Testis (tissue), 3 donors: Measurements from ENCODE around the gene POLR3H. TPM values are rescaled to one million over a fixed set of nuclear protein-coding genes. Genes with fewer than 3 reads are reported as not detected.

Source experiments
- DNase-seq: peaks from one replicate; pipeline ENCODE4 v3.0.0-alpha.2; 2019
- H3K27ac ChIP-seq, 2 donors: fragments of 200-600 bp; sonication (generic); one replicate each; pipeline ENCODE4 v1.5.1; 2019
- H3K27me3 ChIP-seq: fragments of 200-600 bp; sonication (generic); one replicate; pipeline ENCODE4 v1.5.1; 2019
- H3K36me3 ChIP-seq: fragments of 200-600 bp; sonication (generic); one replicate; pipeline ENCODE4 v1.5.1; 2017; ENCODE audit warnings: low read depth; ENCODE audit errors: missing control alignments
- H3K4me1 ChIP-seq: fragments of 200-600 bp; sonication (generic); one replicate; pipeline ENCODE4 v1.5.1; 2019
- H3K4me3 ChIP-seq, 2 donors: fragments of 200-600 bp; sonication (generic); one replicate each; pipeline ENCODE4 v1.5.1; 2017 to 2019
- H3K9me3 ChIP-seq: fragments of 200-600 bp; sonication (generic); one replicate; pipeline ENCODE4 v1.5.1; 2017
- POLR2A ChIP-seq: fragments of 450-650 bp; IDR thresholded peaks from one replicate; pipeline ENCODE4 v1.6.1; 2017; ENCODE audit warnings: antibody characterized with exemption, mild to moderate bottlenecking, moderate library complexity
- WGBS, 2 donors: methylation state at CpG; one replicate each; pipeline ENCODE4 v1.1.5; 2018; 5-methylcytosine and 5-hydroxymethylcytosine counted together
- intact Hi-C: fragments of 100-400 bp; cut with DNase I; formaldehyde crosslinking; loops from one replicate; pipeline ENCODE4 v1.15.1; 2023; ENCODE audit warnings: low total_unique reads
- polyA plus RNA-seq: library from polyadenylated mRNA; stranded (reverse); fragments of 350-450 nt; fragmentation: Illumina TruSeq; extraction: RNeasy Lipid Tissue Mini Kit (QIAGEN cat#74804); gene quantifications from one replicate; pipeline ENCODE4 v1.2.3, GENCODE V29; 2014; ENCODE audit warnings: low read depth, low replicate concordance; ENCODE audit not compliant: insufficient read depth
- total RNA-seq, 2 donors: library from RNA; depleted of rRNA; stranded (reverse); fragments of >200 nt; gene quantifications; one replicate each; pipeline ENCODE4 v1.2.3, GENCODE V29; 2016
- TF ChIP-seq, protein P1 (sequence below), 3 experiments: fragments of 450-650 bp in 2 of 3; fragments of 200-600 bp in 1 of 3; sonication (generic) in 1 of 3; IDR thresholded peaks; one replicate each; pipeline ENCODE4 v1.5.1; 2016 to 2019; ENCODE audit warnings: antibody characterized with exemption in 3 of 3, mild to moderate bottlenecking in 2 of 3, moderate library complexity in 1 of 3

POLR3H gene
- total and polyA plus RNA-seq, 3 donors from 2014 or later = 23.3 to 38.9 (median 24.6) TPM

DNA sequence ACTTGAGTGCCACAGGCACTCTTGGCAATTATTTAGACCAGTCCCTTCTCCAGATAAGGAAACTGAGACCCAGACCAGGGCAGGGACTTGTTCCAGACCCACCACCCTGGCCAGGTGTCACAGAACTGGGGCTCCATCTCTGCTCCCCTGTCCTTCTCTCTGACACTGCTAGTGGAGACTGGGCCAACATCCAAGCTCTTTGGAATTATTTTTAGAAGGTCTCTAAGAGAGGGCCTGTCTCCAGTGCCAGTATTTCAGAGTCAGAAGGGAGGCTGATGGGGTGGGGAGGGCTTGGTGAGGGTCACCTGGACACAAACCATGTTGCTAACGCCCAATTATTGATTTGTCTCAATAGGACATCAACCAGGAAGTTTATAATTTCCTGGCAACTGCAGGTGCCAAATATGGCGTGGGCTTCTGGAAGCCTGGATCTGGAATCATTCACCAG, 32.7 kb downstream of the POLR3H start:
- no peak for DNase-seq
- no peak for TF ChIP-seq POLR2A
- TF ChIP-seq, protein P1, sequence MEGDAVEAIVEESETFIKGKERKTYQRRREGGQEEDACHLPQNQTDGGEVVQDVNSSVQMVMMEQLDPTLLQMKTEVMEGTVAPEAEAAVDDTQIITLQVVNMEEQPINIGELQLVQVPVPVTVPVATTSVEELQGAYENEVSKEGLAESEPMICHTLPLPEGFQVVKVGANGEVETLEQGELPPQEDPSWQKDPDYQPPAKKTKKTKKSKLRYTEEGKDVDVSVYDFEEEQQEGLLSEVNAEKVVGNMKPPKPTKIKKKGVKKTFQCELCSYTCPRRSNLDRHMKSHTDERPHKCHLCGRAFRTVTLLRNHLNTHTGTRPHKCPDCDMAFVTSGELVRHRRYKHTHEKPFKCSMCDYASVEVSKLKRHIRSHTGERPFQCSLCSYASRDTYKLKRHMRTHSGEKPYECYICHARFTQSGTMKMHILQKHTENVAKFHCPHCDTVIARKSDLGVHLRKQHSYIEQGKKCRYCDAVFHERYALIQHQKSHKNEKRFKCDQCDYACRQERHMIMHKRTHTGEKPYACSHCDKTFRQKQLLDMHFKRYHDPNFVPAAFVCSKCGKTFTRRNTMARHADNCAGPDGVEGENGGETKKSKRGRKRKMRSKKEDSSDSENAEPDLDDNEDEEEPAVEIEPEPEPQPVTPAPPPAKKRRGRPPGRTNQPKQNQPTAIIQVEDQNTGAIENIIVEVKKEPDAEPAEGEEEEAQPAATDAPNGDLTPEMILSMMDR (IDR thresholded peaks at IDR 0.05) = no peak
- H3K9me3 ChIP-seq = no peaks in the 10 kb centered on the region
- intact Hi-C loops = no loop called here
- WGBS, 2 donors = 79 to 86% methylated on average over 2 of the region's 2 CpGs
- H3K27me3 ChIP-seq = no peaks in the 10 kb centered on the region
- no peak overlapping the region for H3K4me3 ChIP-seq
- H3K36me3 ChIP-seq = no peaks in the 10 kb centered on the region
- peak overlapping the region in 1 of 2 donors; percentile 33 for H3K27ac ChIP-seq
- peaks cover 31% of the 10 kb centered on the region for H3K4me1 ChIP-seq

DNA sequence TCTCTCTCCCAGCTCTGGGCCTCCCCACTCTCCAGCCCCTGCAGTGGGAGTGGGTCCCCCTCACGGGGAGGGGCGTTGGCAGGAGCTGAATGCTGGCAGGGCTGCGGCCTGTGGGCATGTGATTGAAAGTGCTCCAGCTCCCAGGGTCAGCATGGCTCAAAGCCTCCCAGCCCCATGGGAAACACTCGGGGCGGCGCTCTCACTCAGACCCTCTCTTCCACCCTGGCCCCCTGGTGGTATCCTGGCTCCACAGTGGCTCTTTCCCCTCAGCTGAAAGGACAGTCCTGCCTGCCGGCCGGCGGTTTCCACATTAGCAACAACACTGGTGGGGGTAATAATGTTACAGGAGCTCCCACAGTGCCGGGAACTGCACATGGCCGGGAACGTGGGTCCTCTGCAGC, 35.5 kb downstream of the POLR3H start:
- no peak overlapping the region for H3K4me3 ChIP-seq
- no peak for DNase-seq
- H3K27me3 ChIP-seq = no peaks in the 10 kb centered on the region
- peak overlapping the region in 1 of 2 donors; percentile 18 for H3K27ac ChIP-seq
- H3K36me3 ChIP-seq = no peaks in the 10 kb centered on the region
- H3K4me1 ChIP-seq = peaks cover 31% of the 10 kb centered on the region
- no peaks in the 10 kb centered on the region for H3K9me3 ChIP-seq
- TF ChIP-seq, protein P1 (IDR thresholded peaks at IDR 0.05) = peak in 1 of 3 experiments; percentile 17
- no peak for TF ChIP-seq POLR2A
- intact Hi-C loops = no loop called here
- 57 to 80% methylated on average over 1 to 12 of the region's 12 CpGs for WGBS, 2 donors

DNA sequence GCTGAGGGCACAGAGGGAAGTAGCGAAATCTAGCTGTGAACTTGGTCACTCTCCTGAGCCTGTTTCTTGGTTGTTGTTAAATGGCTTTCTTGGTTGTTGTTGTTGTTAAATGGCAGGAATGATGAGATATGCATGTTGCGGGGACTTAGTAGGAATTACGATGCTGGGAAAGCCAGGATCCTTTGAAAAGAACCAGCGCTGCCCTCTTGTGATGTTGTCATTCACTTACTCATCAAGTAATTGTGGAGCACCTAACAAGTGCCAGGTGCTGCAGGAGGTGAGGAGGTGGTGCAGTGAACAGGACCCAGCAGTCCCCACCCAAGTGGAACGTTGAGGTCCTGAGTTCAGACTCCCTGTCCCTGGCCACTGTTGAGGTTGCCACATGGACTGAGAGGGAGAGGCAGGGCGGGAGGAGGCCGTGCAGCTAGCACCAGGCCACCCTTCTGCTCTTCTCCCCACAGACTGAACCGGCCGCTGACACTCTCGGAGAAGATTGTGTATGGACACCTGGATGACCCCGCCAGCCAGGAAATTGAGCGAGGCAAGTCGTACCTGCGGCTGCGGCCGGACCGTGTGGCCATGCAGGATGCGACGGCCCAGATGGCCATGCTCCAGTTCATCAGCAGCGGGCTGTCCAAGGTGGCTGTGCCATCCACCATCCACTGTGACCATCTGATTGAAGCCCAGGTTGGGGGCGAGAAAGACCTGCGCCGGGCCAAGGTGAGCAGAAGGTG, 36.8 kb downstream of the POLR3H start:
- Histone ChIP-seq H3K4me1 (peaks cover 21% of the 10 kb centered on the region), H3K36me3 (no peaks in the 10 kb centered on the region)
- WGBS, 2 donors = 86 to 90% methylated on average over 19 to 23 of the region's 23 CpGs

DNA sequence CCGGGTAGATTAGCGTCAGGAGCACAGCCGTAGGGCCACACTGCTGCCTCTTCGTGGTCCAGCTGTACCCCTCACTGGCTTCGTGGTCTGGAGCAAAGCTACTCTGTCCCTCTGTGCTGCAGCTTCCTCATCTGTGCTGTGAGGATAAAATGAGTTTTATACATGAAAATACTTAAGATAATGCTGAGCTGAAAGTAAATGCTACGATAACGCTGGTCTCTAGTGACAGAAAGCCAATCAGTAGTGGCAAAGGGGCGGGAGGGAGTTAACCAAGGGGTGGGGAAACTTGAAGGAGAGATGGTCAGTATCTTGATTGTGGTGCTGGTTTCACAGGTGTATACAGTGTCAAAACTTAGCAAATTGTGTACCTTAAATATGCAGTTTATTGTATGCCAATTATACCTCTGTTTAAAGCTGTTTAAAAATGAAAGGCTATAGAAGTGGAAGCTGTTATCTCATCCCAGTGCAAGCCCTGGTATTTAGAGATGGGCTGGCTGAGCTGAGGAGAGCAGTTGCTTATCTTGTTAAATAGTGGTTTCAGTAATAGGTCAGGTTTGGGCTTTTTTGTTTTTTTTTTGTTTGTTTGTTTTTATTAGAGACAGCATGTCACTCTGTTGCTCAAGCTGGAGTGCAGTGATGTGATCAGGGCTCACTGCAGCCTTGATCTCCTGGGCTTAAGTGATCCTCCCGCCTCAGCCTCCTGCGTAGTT, 38.6 kb downstream of the POLR3H start:
- H3K27ac ChIP-seq = no peak overlapping the region

More for the DNA sequence above, 36.8 kb downstream of the POLR3H start:
- H3K9me3 ChIP-seq = no peaks in the 10 kb centered on the region
- no peak overlapping the region for H3K4me3 ChIP-seq
- TF ChIP-seq POLR2A = no peak
- TF ChIP-seq, protein P1 (IDR thresholded peaks at IDR 0.05) = no peak
- no peak for DNase-seq
- H3K27ac ChIP-seq = no peak overlapping the region
- intact Hi-C loops = no loop called here
- H3K27me3 ChIP-seq = no peaks in the 10 kb centered on the region

More for the DNA sequence above, 38.6 kb downstream of the POLR3H start:
- Histone ChIP-seq H3K4me3 (no peak overlapping the region), H3K36me3 (no peaks in the 10 kb centered on the region), H3K27me3 (no peaks in the 10 kb centered on the region), H3K4me1 (peaks cover 10% of the 10 kb centered on the region), H3K9me3 (no peaks in the 10 kb centered on the region)
- no peak for DNase-seq
- intact Hi-C loops = no loop called here
- WGBS, 2 donors = 91 to 92% methylated on average over 10 of the region's 10 CpGs
- TF ChIP-seq, protein P1 (IDR thresholded peaks at IDR 0.05) = no peak
- no peak for TF ChIP-seq POLR2A
